Measurements from ENCODE around the gene GNG2. TPM values are rescaled to one million over a fixed set of nuclear protein-coding genes. Genes with fewer than 3 reads are reported as not detected.

The GNG2 gene
- total RNA-seq, 1 experiment from 2014 or later = 0.33 TPM

- no peak overlapping the region for H3K4me3 ChIP-seq
- ChIA-PET CTCF (no interaction called here), POLR2A (ENCODE audit: unreplicated experiment) (no interaction called here)
- intact Hi-C loops (cut with micrococcal nuclease; ENCODE audit: unreplicated experiment) = no loop called here
- H3K27me3 ChIP-seq (ENCODE audit: insufficient read depth, low read depth) = no peaks in the 10 kb centered on the region
- no peaks in the 10 kb centered on the region for H3K4me1 ChIP-seq (replicated peaks; ENCODE audit: insufficient read depth)
- no peak for DNase-seq
- H3K36me3 ChIP-seq (ENCODE audit: low read depth) = no peaks in the 10 kb centered on the region
- no peak overlapping the region for H3K27ac ChIP-seq
- no peaks in the 10 kb centered on the region for H3K79me2 ChIP-seq (ENCODE audit: low read depth)
- TF ChIP-seq CTCF (conservative IDR thresholded peaks at IDR 0.05) (no peak), EZH2 (IDR thresholded peaks at IDR 0.05; ENCODE audit: low read depth) (no peak)
- H2AFZ ChIP-seq = no peak overlapping the region
- no peaks in the 10 kb centered on the region for H3F3A ChIP-seq (ENCODE audit: insufficient read depth, low read depth)
- no peak overlapping the region for H3K4me2 ChIP-seq
- H3K9me2 ChIP-seq (ENCODE audit: insufficient read depth) = no peaks in the 10 kb centered on the region
- H3K9me3 ChIP-seq (ENCODE audit: insufficient read depth, low read depth) = no peaks in the 10 kb centered on the region
- H4K20me1 ChIP-seq (ENCODE audit: insufficient read depth) = no peaks in the 10 kb centered on the region
- no TSS peak for BruUV-seq (replicated peaks)
Observed at GRCh38 chr14:51962711-51963110, 102.3 kb downstream of the GNG2 start.

- intact Hi-C loops (cut with micrococcal nuclease; ENCODE audit: unreplicated experiment) = no loop called here
- Histone ChIP-seq H3K4me2 (no peak overlapping the region), H3K4me1 (replicated peaks; ENCODE audit: insufficient read depth) (no peaks in the 10 kb centered on the region), H3K9me2 (ENCODE audit: insufficient read depth) (no peaks in the 10 kb centered on the region), H3F3A (ENCODE audit: insufficient read depth, low read depth) (no peaks in the 10 kb centered on the region), H3K4me3 (no peak overlapping the region), H2AFZ (no peak overlapping the region), H3K36me3 (ENCODE audit: low read depth) (no peaks in the 10 kb centered on the region), H3K27ac (no peak overlapping the region), H4K20me1 (ENCODE audit: insufficient read depth) (no peaks in the 10 kb centered on the region), H3K79me2 (ENCODE audit: low read depth) (no peaks in the 10 kb centered on the region), H3K9me3 (ENCODE audit: insufficient read depth, low read depth) (no peaks in the 10 kb centered on the region), H3K27me3 (ENCODE audit: insufficient read depth, low read depth) (no peaks in the 10 kb centered on the region)
- TF ChIP-seq EZH2 (IDR thresholded peaks at IDR 0.05; ENCODE audit: low read depth) (no peak), CTCF (conservative IDR thresholded peaks at IDR 0.05) (no peak)
- no TSS peak for BruUV-seq (replicated peaks)
- CTCF ChIA-PET = no interaction called here
- POLR2A ChIA-PET (ENCODE audit: unreplicated experiment) = interaction anchor here (0.7 kb wide), 1 partner anchor 12 kb away, joined by 8 read pairs; no protein-coding TSS in a partner anchor
- no peak for DNase-seq
Observed at GRCh38 chr14:51963286-51963685, 102.9 kb downstream of the GNG2 start.

- Histone ChIP-seq H2AFZ (no peak overlapping the region), H3F3A (ENCODE audit: insufficient read depth, low read depth) (no peaks in the 10 kb centered on the region), H3K27me3 (ENCODE audit: insufficient read depth, low read depth) (no peaks in the 10 kb centered on the region), H3K4me1 (replicated peaks; ENCODE audit: insufficient read depth) (no peaks in the 10 kb centered on the region), H3K79me2 (ENCODE audit: low read depth) (no peaks in the 10 kb centered on the region), H3K9me2 (ENCODE audit: insufficient read depth) (no peaks in the 10 kb centered on the region), H3K27ac (no peak overlapping the region), H4K20me1 (ENCODE audit: insufficient read depth) (no peaks in the 10 kb centered on the region), H3K9me3 (ENCODE audit: insufficient read depth, low read depth) (no peaks in the 10 kb centered on the region), H3K4me2 (no peak overlapping the region), H3K36me3 (ENCODE audit: low read depth) (no peaks in the 10 kb centered on the region), H3K4me3 (no peak overlapping the region)
- ChIA-PET CTCF (no interaction called here), POLR2A (ENCODE audit: unreplicated experiment) (no interaction called here)
- no TSS peak for BruUV-seq (replicated peaks)
- TF ChIP-seq EZH2 (IDR thresholded peaks at IDR 0.05; ENCODE audit: low read depth) = no peak
- TF ChIP-seq CTCF (conservative IDR thresholded peaks at IDR 0.05) = no peak
- no peak for DNase-seq
- intact Hi-C loops (cut with micrococcal nuclease; ENCODE audit: unreplicated experiment) = no loop called here
Observed at GRCh38 chr14:51967521-51967920, 107.1 kb downstream of the GNG2 start.

Data from PC-9 (cell line).